SH-SY5Y (cell line): Measurements from ENCODE around the gene MACROD2.

Experiments used
- GATA2 ChIP-seq: IDR thresholded peaks from 2 replicates; pipeline ENCODE4 v1.6.1; 2011; ENCODE audit warnings: mild to moderate bottlenecking, low read depth, low read length
- GATA3 ChIP-seq: IDR thresholded peaks from 2 replicates; pipeline ENCODE4 v1.6.1; 2011; ENCODE audit warnings: low read depth, mild to moderate bottlenecking, low read length, moderate library complexity

DNA sequence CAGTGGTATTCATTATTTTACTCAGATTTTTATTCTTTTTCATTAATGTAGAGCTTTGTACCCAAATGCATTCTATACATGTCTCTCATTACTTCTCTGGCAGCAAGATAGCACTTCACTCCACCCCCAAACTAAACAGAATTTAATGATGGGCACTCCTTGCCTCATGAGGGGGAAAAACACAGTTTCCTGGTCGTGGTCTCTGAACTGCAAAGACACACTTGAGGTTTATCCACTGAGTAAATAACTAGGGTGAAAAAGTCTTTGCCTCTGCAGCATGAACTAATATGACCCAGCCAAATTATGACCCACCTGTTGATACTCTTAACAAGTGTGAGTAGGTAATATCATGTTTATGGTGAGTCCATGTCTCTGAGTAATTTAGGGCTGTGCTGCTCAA is 1127.3 kb downstream of the MACROD2 start:
- TF ChIP-seq GATA2 (no peak), GATA3 (no peak)
